Measurements from ENCODE around the gene MED12L.

- TF ChIP-seq CTCF (IDR thresholded peaks at IDR 0.05) (no peak), POLR2A (IDR thresholded peaks at IDR 0.05) (no peak), POLR2AphosphoS5 (IDR thresholded peaks at IDR 0.05) (no peak), EP300 (IDR thresholded peaks at IDR 0.05) (no peak)
Measured at GRCh38 chr3:151412989-151413388, 327.5 kb downstream of the MED12L start.

All from gastroesophageal sphincter (tissue), 3 donors.